Fibroblast of lung (primary cell): ENCODE results near the gene C6orf15. TPM values are rescaled to one million over a fixed set of nuclear protein-coding genes. Genes with fewer than 3 reads are reported as not detected.

ENCODE experiments used
- DNase-seq, 2 donors: peaks; one replicate each; pipeline versions ENCODE4 v3.0.0 to v3.0.0-alpha.2; 2010; ENCODE audit warnings: low read depth in 2 of 2
- H2AFZ ChIP-seq: 2 replicates; pipeline ENCODE4 v1.5.1; 2012; ENCODE audit warnings: low read length, control low read depth, inconsistent platforms
- H3K27ac ChIP-seq: 2 replicates; pipeline ENCODE4 v1.5.1; 2011; ENCODE audit warnings: low read length, control low read depth; ENCODE audit not compliant: insufficient read depth
- H3K27me3 ChIP-seq: 2 replicates; pipeline ENCODE4 v1.5.1; 2011; ENCODE audit warnings: mild to moderate bottlenecking, low read length; ENCODE audit not compliant: control insufficient read depth, insufficient read depth
- H3K36me3 ChIP-seq: 2 replicates; pipeline ENCODE4 v1.5.1; 2011; ENCODE audit warnings: low read length; ENCODE audit not compliant: control insufficient read depth, insufficient read depth
- H3K4me1 ChIP-seq: 2 replicates; pipeline ENCODE4 v1.5.1; 2011; ENCODE audit warnings: low read length; ENCODE audit not compliant: control insufficient read depth, insufficient read depth; ENCODE audit errors: extremely low read depth
- H3K4me2 ChIP-seq: 2 replicates; pipeline ENCODE4 v1.5.1; 2011; ENCODE audit warnings: low read length, control low read depth; ENCODE audit not compliant: insufficient read depth; ENCODE audit errors: extremely low read depth
- H3K4me3 ChIP-seq, 4 experiments: fragments of 200-600 bp in 1 of 4; sonication (generic) in 1 of 4; replicated peaks in 1 of 4; 2 replicates each; pipeline ENCODE4 v1.5.1; 2011 to 2016; ENCODE audit warnings: low read length in 4 of 4, low read depth in 3 of 4, mild to moderate bottlenecking in 3 of 4, control low read depth in 2 of 4, inconsistent platforms in 1 of 4, mixed read lengths in 1 of 4; ENCODE audit not compliant: insufficient read depth in 1 of 4; ENCODE audit errors: control extremely low read depth in 1 of 4
- H3K79me2 ChIP-seq: 2 replicates; pipeline ENCODE4 v1.5.1; 2012; ENCODE audit warnings: mild to moderate bottlenecking, low read length, inconsistent platforms; ENCODE audit not compliant: control insufficient read depth, insufficient read depth
- H3K9ac ChIP-seq: 2 replicates; pipeline ENCODE4 v1.5.1; 2011; ENCODE audit warnings: mild to moderate bottlenecking, low read length, control low read depth; ENCODE audit not compliant: insufficient read depth
- H3K9me3 ChIP-seq: 2 replicates; pipeline ENCODE4 v1.5.1; 2012; ENCODE audit warnings: low read depth, low read length; ENCODE audit not compliant: control insufficient read depth, insufficient read depth
- H4K20me1 ChIP-seq: 2 replicates; pipeline ENCODE4 v1.5.1; 2011; ENCODE audit warnings: low read length; ENCODE audit not compliant: control insufficient read depth, insufficient read depth; ENCODE audit errors: extremely low read depth
- CTCF ChIP-seq, 2 donors: IDR thresholded peaks in 1 of 2; conservative IDR thresholded peaks in 1 of 2; 1 replicate in 1 of 2; 2 replicates in 1 of 2; pipeline ENCODE4 v1.5.1; 2011 to 2012; ENCODE audit warnings: low read length in 2 of 2, control low read depth in 1 of 2, inconsistent platforms in 1 of 2, low read depth in 1 of 2, mild to moderate bottlenecking in 1 of 2
- EZH2 ChIP-seq: IDR thresholded peaks from 2 replicates; pipeline ENCODE4 v1.5.1; 2012; ENCODE audit warnings: low read length, control low read depth, mild to moderate bottlenecking; ENCODE audit errors: missing control alignments
- polyA plus RNA-seq, 2 donors: library from polyadenylated mRNA; depleted of rRNA in 1 of 2; stranded (reverse) in 1 of 2; unstranded in 1 of 2; fragments of >200 nt; gene quantifications; 2 replicates each; pipeline ENCODE4 v1.2.1, GENCODE V29; 2011 to 2012; ENCODE audit warnings: missing spikeins in 1 of 2
- total RNA-seq: library from RNA; depleted of rRNA; stranded (reverse); fragments of >200 nt; gene quantifications from 2 replicates; pipeline ENCODE4 v1.2.1, GENCODE V29; 2014

C6orf15 gene
- total and polyA plus RNA-seq, 2 donors (not counting 1 experiment from before 2014, with no cell fraction given), result not detected

- H3K27ac ChIP-seq, result no peak overlapping the region
- no peak overlapping the region for H3K4me3 ChIP-seq
- TF ChIP-seq EZH2 (no peak), CTCF (conservative IDR thresholded peaks at IDR 0.05 in 1 of 2, IDR thresholded peaks at IDR 0.05 in 1 of 2; ENCODE audit: low read depth in 1 of 2, low read length in 2 of 2) (no peak)
- no peak overlapping the region for H3K4me2 ChIP-seq
- H3K79me2 ChIP-seq, result no peaks in the 10 kb centered on the region
- no peak overlapping the region for H2AFZ ChIP-seq
- peaks cover 3% of the 10 kb centered on the region for H3K27me3 ChIP-seq
- no peaks in the 10 kb centered on the region for H3K36me3 ChIP-seq
- H4K20me1 ChIP-seq, result no peaks in the 10 kb centered on the region
- H3K9ac ChIP-seq, result no peak overlapping the region
- H3K9me3 ChIP-seq, result no peaks in the 10 kb centered on the region
- no peak for DNase-seq
- H3K4me1 ChIP-seq, result peaks cover 19% of the 10 kb centered on the region
Measured at GRCh38 chr6:31115941-31116560, 3.7 kb upstream of the C6orf15 start.

- H3K9me3 ChIP-seq, result no peaks in the 10 kb centered on the region
- H4K20me1 ChIP-seq, result no peaks in the 10 kb centered on the region
- H3K4me2 ChIP-seq, result peak overlapping the region; percentile 51
- H3K9ac ChIP-seq, result no peak overlapping the region
- peak; percentile 56 to 58 for DNase-seq
- H3K27ac ChIP-seq, result peak overlapping the region; percentile 31
- H3K36me3 ChIP-seq, result no peaks in the 10 kb centered on the region
- H3K4me3 ChIP-seq, result peak overlapping the region in 2 of 4 experiments; percentile 26 to 31
- no peaks in the 10 kb centered on the region for H3K79me2 ChIP-seq
- H2AFZ ChIP-seq, result no peak overlapping the region
- H3K27me3 ChIP-seq, result peaks cover 7% of the 10 kb centered on the region
- peaks cover 19% of the 10 kb centered on the region for H3K4me1 ChIP-seq
- TF ChIP-seq EZH2 (no peak), CTCF (conservative IDR thresholded peaks at IDR 0.05 in 1 of 2, IDR thresholded peaks at IDR 0.05 in 1 of 2; ENCODE audit: low read depth in 1 of 2, low read length in 2 of 2) (peak; percentile 18 to 35)
Measured at GRCh38 chr6:31114970-31115849, 2.8 kb upstream of the C6orf15 start.

- Histone ChIP-seq H3K79me2 (no peaks in the 10 kb centered on the region), H4K20me1 (no peaks in the 10 kb centered on the region), H3K27ac (peak within 1 kb of the TSS; percentile 31), H3K27me3 (peaks cover 13% of the 10 kb centered on the region), H2AFZ (peak within 1 kb of the TSS; percentile 53), H3K4me3 (peak within 1 kb of the TSS in 2 of 4 experiments; percentile 26 to 31), H3K9me3 (no peaks in the 10 kb centered on the region), H3K9ac (no peak within 1 kb of the TSS), H3K4me2 (peak within 1 kb of the TSS; percentile 51), H3K4me1 (peaks cover 19% of the 10 kb centered on the region), H3K36me3 (no peaks in the 10 kb centered on the region)
- TF ChIP-seq CTCF (conservative IDR thresholded peaks at IDR 0.05 in 1 of 2, IDR thresholded peaks at IDR 0.05 in 1 of 2; ENCODE audit: low read depth in 1 of 2, low read length in 2 of 2), result no peak
- no peak for TF ChIP-seq EZH2
- DNase-seq, result peak; percentile 93 to 97
Measured at GRCh38 chr6:31114541-31114878, 2.1 kb upstream of the C6orf15 start, which contains the start of gene PSORS1C1. Gene PSORS1C1 (plus strand): TSS chr6:31114800. CDS start chr6:31129633, 14,833 bp downstream.
